DMS153 treated with DMSO at 0.1 percent for 48 hours (cell line): ENCODE data around the gene LLCFC1.

Source experiments
- DNase-seq: peaks from one replicate; lab custom pipeline; 2025; ENCODE audit not compliant: unreplicated experiment; lab: John Stamatoyannopoulos, UW

LLCFC1 gene

DNA sequence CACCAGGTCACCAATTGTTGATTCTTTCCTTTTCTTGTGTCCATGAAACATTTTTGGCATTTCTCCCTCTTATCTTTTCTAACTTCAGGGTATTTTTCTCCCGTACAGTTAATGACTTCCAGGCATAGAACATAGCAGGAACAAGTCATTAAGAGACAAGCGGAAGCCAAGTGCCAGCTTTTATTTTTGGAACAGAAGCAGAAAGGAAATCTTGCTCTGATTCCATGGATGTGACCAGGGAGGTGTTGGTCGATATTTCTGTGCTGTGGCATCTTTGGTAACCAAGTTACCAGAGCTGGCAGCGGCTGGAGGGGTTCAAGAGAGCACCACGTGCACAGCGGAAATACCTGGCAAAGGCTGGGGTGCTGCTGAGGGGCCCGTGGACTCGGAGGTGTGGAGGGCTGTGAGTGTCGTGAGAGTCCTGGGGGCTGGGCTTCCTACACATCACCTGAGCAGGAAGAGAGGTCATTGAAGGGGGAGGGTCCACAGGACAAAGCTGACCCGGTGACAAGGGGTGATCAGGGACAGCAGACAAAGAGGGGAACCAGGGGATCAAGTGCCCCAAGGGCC lies 1.8 kb downstream of the LLCFC1 start:
- no peak for DNase-seq

DNA sequence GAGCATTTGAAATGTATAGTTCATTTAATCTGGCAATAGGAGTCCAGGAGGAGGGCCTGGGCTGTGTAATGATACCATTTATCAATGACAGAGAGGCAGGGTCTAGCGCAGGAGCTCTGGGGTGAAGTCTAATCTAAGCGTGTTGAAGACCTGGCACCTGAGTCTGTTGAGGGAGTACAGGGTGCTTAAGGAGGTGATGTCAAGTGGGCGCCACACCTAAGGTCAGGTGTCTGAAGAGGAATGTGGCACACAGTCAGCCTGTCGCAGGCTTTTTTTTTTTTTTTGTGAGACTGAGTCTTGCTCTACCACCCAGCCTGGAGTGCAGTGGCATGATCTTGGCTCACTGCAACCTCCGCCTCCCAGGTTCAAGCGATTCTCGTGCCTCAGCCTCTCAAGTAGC lies 2.3 kb downstream of the LLCFC1 start:
- no peak for DNase-seq

- DNase-seq: no peak
Observed at GRCh38 chr7:142942746-142943145, 3.5 kb downstream of the LLCFC1 start.

GRCh38 chr7:142943706-142944268 lies 4.5 kb downstream of the LLCFC1 start:
- DNase-seq: no peak

DNA sequence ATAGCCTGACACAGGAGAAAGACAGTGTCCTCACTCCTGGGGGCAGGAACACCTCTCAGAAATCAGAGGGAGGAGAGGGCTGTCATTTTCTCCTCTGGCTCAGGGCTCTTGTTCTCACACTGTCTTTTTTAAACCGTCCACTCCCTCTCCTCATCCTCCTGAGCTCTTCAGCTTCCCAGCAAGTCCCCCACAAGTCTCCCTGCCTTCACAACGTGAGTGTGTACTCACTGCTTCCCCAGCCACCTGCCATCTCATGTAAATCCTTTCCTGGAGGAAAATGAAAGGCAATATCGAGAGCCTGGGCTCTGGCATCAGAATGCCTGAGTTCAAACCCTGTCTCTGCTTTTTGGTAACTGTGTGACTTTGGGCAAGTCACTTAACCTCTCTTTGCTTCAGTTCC lies 5.7 kb downstream of the LLCFC1 start:
- DNase-seq: no peak

DNA sequence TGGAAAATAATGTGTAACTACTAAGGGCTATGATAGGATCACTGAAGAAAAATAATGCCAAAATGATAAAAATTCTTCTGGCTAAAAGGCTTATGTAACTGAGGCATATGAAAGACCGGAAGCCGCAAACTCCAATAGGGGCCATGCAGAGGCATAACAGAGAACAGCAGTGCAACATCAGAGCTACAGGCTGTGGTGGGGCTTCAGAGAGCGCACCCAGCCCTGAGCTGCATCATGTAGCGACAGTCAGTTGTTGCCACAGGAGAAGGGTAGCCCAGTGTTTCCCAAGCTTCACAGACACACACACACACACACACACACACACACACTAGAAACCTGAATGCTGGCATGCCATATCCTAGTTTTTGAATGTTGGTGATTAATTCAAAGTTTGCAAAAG lies 9.3 kb downstream of the LLCFC1 start:
- no peak for DNase-seq

- no peak for DNase-seq
Observed at GRCh38 chr7:142950235-142950634, 11.0 kb downstream of the LLCFC1 start.

DNA sequence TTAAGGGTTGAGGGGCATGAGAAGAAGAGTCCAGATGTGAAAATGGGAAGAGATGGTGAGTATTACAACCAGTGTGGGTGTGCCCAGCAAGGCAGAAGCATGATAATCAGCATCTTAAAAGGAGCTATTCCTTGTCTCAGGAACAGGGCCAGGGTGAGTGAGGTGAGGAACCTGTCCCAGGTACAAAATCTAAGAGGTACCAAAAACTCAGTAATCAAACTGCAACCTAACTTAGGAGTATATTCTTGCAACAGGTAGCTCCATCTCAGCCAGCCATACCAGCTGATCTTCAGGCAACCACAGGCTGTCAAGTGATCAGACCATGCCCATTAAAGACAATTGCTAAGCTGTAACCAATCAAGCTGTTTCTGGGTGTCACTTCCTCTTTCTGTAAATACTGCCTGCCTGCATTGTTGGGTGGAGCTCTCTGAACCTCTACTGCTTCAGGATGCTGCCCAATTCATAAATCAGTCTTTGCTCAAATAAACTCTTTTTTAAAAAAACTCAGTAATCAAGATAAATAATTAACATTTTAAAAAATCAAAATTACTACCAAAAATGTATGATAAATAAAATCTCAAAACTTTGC lies 15.5 kb downstream of the LLCFC1 start:
- DNase-seq: no peak

- no peak for DNase-seq
Observed at GRCh38 chr7:142956951-142957623, 17.8 kb downstream of the LLCFC1 start.

DNA sequence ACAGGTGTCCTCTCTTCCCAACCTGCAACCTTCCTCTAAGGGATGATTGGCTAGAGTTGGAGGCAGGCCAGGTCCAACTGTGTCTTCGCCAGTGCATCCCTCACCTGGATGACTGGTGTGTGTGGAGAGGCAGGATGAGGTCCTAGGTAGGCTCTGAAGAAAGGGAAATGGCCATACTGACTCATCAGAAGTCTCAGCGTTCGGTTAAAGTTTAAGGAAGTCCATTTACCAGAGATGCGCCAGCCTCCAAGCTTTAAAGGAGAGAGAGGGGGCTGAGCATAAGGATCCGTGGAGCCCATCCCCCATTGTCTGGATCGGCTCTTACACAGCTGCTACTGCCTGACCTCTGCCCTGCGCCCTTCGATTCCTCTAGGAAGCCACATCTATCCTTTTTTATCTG lies 18.4 kb downstream of the LLCFC1 start:
- no peak for DNase-seq

- no peak for DNase-seq
Observed at GRCh38 chr7:142959202-142959601, 19.9 kb downstream of the LLCFC1 start.

GRCh38 chr7:142960955-142961512 lies 21.8 kb downstream of the LLCFC1 start:
- DNase-seq: no peak

DNA sequence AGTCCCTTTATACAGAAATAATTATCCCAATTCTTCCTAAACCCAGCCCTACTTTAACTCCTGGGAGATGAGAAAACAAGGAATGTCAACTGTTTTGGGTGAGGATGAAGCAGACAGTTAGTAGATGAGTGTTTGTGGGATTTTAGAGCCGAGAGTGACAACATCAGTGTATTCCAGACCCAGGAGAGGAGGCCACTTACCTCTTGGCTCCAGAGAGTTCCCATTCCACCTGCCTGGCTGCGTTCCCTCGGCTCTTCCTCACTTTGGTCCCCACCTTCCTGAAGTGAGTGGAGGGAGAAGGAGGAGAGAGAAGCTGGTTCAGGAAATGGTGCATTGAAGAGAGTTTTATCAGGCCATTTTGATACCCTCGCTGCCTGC lies 22.3 kb downstream of the LLCFC1 start:
- DNase-seq: no peak

GRCh38 chr7:142961973-142962926 lies 23.0 kb downstream of the LLCFC1 start, which contains the start of gene KEL:
TSS of gene KEL (minus strand) at chr7:142962363. CDS start at chr7:142962206, 157 bp downstream.
- no peak for DNase-seq

- no peak for DNase-seq
Observed at GRCh38 chr7:142962991-142963390, 23.7 kb downstream of the LLCFC1 start.

DNA sequence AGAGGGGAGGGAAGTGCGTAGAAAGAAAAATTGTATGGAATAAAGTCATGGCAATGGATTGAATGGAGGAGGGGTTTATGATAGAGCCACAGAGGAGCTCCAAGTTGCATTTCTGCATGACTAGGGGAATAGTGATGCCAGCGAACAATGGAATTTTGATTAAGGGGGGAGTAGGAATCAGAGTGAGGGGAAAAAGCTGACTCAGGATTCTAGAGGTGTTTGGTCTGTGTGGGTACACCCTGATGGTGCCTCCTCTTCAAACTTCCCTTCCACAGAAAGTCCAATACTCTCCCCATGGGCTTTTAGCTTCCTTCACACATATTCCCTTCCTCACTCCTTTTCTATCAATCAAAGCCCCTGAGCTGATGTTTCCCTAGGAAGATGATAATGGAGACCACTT lies 24.7 kb downstream of the LLCFC1 start:
- DNase-seq: no peak

GRCh38 chr7:142964502-142965246 lies 25.4 kb downstream of the LLCFC1 start:
- no peak for DNase-seq

DNA sequence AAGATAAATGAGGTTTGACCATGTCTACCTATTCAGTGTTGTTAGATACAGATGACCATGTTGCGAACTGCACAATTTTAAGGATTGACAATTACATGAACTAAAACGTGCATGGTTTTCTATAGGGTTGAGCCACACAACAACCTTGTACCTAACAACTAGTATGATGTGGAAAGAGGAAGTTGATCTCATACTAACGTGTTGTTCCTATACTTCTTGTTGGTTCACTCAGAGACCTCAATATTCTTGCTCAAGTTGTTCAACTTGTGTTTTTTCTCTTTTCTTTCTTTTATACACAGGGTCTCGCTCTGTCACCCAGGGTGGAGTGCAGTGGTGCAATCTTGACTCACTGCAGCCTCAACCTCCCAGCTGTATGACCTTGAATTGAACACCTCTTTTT lies 28.9 kb downstream of the LLCFC1 start:
- no peak for DNase-seq

- DNase-seq: no peak
Observed at GRCh38 chr7:142969183-142969582, 29.9 kb downstream of the LLCFC1 start.

DNA sequence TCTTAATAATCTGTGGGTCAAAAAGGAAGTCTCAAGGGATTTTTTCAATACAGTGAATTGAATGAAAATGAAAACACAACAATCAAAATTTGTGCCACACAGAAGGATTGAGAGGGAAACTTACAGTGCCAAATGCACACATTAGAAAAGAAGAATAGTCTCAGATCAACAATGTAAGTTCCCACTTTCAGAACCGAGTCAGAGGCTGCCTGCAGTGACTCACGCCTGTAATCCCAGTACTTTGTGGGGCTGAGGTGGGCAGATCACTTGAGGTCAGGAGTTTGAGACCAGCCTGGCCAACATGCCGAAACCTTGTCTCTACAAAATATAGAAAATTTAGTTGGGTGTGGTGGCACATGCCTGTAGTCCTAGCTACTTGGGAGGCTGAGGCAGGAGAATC lies 35.3 kb downstream of the LLCFC1 start:
- no peak for DNase-seq
